Activated T-cell treated with anti-CD3 and anti-CD28 coated beads, Interleukin-2, amount 50 U/mL, for 24 hours (primary cell): ENCODE data around the gene EIF4G3.
"Not testable (repeated sequence)": the region's sequence is repeated elsewhere in the genome, so short reads cannot be mapped to it uniquely, and the experiment has no call there.

Source experiments
- DNase-seq: peaks from one replicate; pipeline ENCODE4 v3.0.0-alpha.2; 2020
- H3K27ac Mint-ChIP-seq: 2 replicates; pipeline ENCODE4 v1.8.0; 2020; ENCODE audit warnings: mild to moderate bottlenecking, mixed read lengths
- H3K27me3 Mint-ChIP-seq: 2 replicates; pipeline ENCODE4 v1.8.0; 2020; ENCODE audit warnings: mixed read lengths
- H3K36me3 Mint-ChIP-seq: 2 replicates; pipeline ENCODE4 v1.8.0; 2020; ENCODE audit warnings: low read depth, mixed read lengths
- H3K4me1 Mint-ChIP-seq: 2 replicates; pipeline ENCODE4 v1.8.0; 2020; ENCODE audit warnings: low read depth, mixed read lengths
- H3K4me3 Mint-ChIP-seq: 2 replicates; pipeline ENCODE4 v1.8.0; 2020; ENCODE audit warnings: mild to moderate bottlenecking, moderate library complexity, mixed read lengths
- H3K9me3 Mint-ChIP-seq: 2 replicates; pipeline ENCODE4 v1.8.0; 2020; ENCODE audit warnings: mixed read lengths

EIF4G3 gene

DNA sequence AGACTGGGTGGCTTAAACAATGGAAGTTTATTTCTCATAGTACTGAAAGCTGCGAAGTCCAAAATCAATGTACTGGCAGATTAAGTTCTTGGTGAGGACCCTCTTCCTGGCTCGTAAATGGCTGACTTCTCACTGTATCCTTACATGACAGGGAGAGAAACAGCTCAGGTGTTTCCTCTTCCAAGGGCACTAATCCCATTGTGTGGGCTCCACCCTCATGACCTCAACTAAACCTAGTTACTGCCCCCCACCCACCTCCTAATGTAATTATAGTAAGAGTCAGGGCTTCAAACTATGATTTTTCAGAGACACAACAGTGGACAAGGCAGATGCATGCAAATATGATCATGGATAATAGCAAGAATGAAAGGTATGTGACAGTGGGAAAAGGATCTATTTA lies 308.4 kb downstream of the EIF4G3 start:
- H3K36me3 Mint-ChIP-seq, result peaks cover 37% of the 10 kb centered on the region
- no peak overlapping the region for H3K4me3 Mint-ChIP-seq
- no peak for DNase-seq
- H3K27ac Mint-ChIP-seq, result no peak overlapping the region
- H3K9me3 Mint-ChIP-seq, result no peaks in the 10 kb centered on the region
- H3K4me1 Mint-ChIP-seq, result peaks cover 9% of the 10 kb centered on the region
- no peaks in the 10 kb centered on the region for H3K27me3 Mint-ChIP-seq

GRCh38 chr1:20867847-20868246 lies 308.9 kb downstream of the EIF4G3 start:
- H3K27ac Mint-ChIP-seq, result no peak overlapping the region
- H3K36me3 Mint-ChIP-seq, result peaks cover 37% of the 10 kb centered on the region
- no peaks in the 10 kb centered on the region for H3K9me3 Mint-ChIP-seq
- no peaks in the 10 kb centered on the region for H3K27me3 Mint-ChIP-seq
- peaks cover 9% of the 10 kb centered on the region for H3K4me1 Mint-ChIP-seq
- DNase-seq, result no peak
- H3K4me3 Mint-ChIP-seq, result no peak overlapping the region

- no peak for DNase-seq
- no peak overlapping the region for H3K27ac Mint-ChIP-seq
- H3K4me3 Mint-ChIP-seq, result no peak overlapping the region
- no peaks in the 10 kb centered on the region for H3K27me3 Mint-ChIP-seq
- peaks cover 41% of the 10 kb centered on the region for H3K36me3 Mint-ChIP-seq
- H3K4me1 Mint-ChIP-seq, result peaks cover 9% of the 10 kb centered on the region
- no peaks in the 10 kb centered on the region for H3K9me3 Mint-ChIP-seq
Observed at GRCh38 chr1:20867062-20867461, 309.6 kb downstream of the EIF4G3 start.

DNA sequence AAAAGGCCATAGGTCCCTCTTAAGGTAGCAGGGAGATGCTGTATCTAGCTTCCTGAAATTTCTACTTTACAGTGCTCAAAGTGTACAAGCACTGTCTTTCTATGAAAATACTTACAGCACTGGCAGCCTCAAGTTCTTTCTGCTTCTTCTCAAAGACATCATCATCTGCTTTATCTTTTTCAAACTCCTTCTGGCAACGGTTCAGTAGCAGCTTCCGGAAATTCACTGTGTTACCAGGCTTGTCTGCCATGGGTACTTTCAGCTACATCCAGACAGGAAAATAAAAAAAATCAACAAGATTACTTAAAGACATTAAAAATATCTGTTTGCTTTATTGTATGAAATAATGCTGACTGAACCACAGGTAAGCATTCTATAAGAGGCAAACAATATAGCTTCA lies 311.7 kb downstream of the EIF4G3 start:
- Mint-ChIP-seq H3K27ac (no peak overlapping the region), H3K4me1 (peaks cover 9% of the 10 kb centered on the region), H3K36me3 (peaks cover 60% of the 10 kb centered on the region), H3K9me3 (no peaks in the 10 kb centered on the region), H3K4me3 (no peak overlapping the region), H3K27me3 (no peaks in the 10 kb centered on the region)
- no peak for DNase-seq

GRCh38 chr1:20854529-20854928 lies 322.2 kb downstream of the EIF4G3 start:
- no peaks in the 10 kb centered on the region for H3K9me3 Mint-ChIP-seq
- H3K27me3 Mint-ChIP-seq, result no peaks in the 10 kb centered on the region
- peaks cover 79% of the 10 kb centered on the region for H3K36me3 Mint-ChIP-seq
- no peaks in the 10 kb centered on the region for H3K4me1 Mint-ChIP-seq
- no peak overlapping the region for H3K4me3 Mint-ChIP-seq
- H3K27ac Mint-ChIP-seq, result no peak overlapping the region
- DNase-seq, result no peak

GRCh38 chr1:20851791-20852190 lies 324.9 kb downstream of the EIF4G3 start:
- H3K27ac Mint-ChIP-seq, H3K4me1 Mint-ChIP-seq, H3K4me3 Mint-ChIP-seq, DNase-seq, H3K27me3 Mint-ChIP-seq, H3K9me3 Mint-ChIP-seq: not testable (repeated sequence)
- H3K36me3 Mint-ChIP-seq, result peaks cover 80% of the 10 kb centered on the region

- no peaks in the 10 kb centered on the region for H3K9me3 Mint-ChIP-seq
- DNase-seq, result no peak
- H3K36me3 Mint-ChIP-seq, result peaks cover 85% of the 10 kb centered on the region
- H3K27ac Mint-ChIP-seq, result no peak overlapping the region
- no peaks in the 10 kb centered on the region for H3K27me3 Mint-ChIP-seq
- no peaks in the 10 kb centered on the region for H3K4me1 Mint-ChIP-seq
- no peak overlapping the region for H3K4me3 Mint-ChIP-seq
Observed at GRCh38 chr1:20850021-20850420, 326.7 kb downstream of the EIF4G3 start.

DNA sequence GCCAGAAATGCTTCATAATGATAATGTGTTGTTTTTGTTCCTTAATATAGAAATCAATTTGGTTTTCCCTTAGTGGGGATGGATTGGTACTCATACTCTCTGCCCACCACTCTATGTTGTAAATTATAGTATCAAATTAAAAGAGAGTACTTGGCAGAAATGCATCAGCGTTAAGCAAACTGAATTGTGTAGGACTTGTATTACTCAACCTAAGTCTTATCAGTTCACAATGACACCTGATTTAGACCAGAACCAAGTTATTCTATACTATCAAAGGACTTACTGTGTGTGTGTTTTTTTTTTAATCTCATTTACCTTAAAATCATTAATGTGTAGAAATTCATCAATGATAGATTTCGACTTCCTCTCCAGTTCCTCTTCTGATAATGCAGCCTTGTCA lies 327.6 kb downstream of the EIF4G3 start:
- no peaks in the 10 kb centered on the region for H3K9me3 Mint-ChIP-seq
- peaks cover 87% of the 10 kb centered on the region for H3K36me3 Mint-ChIP-seq
- DNase-seq, result no peak
- H3K4me3 Mint-ChIP-seq, result no peak overlapping the region
- H3K27ac Mint-ChIP-seq, result no peak overlapping the region
- no peaks in the 10 kb centered on the region for H3K27me3 Mint-ChIP-seq
- no peaks in the 10 kb centered on the region for H3K4me1 Mint-ChIP-seq

DNA sequence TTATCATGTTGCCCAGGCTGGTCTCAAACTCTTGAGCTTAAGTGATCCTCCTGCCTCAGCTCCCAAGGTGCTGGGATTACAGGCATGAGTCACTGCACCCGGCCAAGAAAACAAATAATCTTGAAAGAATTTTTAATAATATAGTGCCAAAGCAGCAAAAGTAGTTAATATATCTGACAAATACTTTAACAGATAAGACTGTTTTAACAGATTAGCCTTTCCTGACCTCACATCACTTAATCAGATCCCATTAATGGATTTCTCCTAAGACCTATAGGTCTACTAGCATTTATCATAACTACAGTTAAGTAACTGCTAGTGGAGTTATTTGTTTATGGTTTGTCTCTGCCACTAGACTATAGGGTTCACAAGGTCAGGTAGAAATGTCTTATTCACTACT lies 328.5 kb downstream of the EIF4G3 start:
- H3K9me3 Mint-ChIP-seq, result no peaks in the 10 kb centered on the region
- no peaks in the 10 kb centered on the region for H3K4me1 Mint-ChIP-seq
- H3K27ac Mint-ChIP-seq, result no peak overlapping the region
- H3K27me3 Mint-ChIP-seq, result no peaks in the 10 kb centered on the region
- DNase-seq, result no peak
- no peak overlapping the region for H3K4me3 Mint-ChIP-seq
- H3K36me3 Mint-ChIP-seq, result peaks cover 82% of the 10 kb centered on the region

DNA sequence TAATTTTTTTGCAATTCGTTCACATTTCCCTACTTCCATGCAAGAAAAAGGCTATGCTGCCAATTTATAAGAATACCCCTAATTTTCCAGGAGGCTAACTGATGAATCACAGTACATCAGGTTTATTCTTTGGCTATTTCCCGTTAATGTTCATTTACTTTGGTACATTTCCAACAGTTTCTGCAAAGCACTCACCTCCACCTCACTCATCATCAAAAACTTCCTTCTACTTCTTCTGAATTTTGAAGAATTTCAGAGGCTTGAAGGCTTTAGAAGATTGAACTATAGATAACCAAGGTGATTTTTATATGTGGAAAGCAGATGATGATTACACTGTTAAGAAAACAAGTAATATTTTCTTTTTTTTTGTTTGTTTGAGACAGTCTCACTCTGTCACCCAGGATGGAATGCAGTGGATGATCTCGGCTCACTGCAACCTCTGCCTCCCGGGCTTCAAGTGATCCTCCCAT lies 329.1 kb downstream of the EIF4G3 start:
- H3K27me3 Mint-ChIP-seq, result no peaks in the 10 kb centered on the region
- no peak overlapping the region for H3K4me3 Mint-ChIP-seq
- no peaks in the 10 kb centered on the region for H3K4me1 Mint-ChIP-seq
- H3K27ac Mint-ChIP-seq, result no peak overlapping the region
- no peaks in the 10 kb centered on the region for H3K9me3 Mint-ChIP-seq
- no peak for DNase-seq
- peaks cover 80% of the 10 kb centered on the region for H3K36me3 Mint-ChIP-seq

DNA sequence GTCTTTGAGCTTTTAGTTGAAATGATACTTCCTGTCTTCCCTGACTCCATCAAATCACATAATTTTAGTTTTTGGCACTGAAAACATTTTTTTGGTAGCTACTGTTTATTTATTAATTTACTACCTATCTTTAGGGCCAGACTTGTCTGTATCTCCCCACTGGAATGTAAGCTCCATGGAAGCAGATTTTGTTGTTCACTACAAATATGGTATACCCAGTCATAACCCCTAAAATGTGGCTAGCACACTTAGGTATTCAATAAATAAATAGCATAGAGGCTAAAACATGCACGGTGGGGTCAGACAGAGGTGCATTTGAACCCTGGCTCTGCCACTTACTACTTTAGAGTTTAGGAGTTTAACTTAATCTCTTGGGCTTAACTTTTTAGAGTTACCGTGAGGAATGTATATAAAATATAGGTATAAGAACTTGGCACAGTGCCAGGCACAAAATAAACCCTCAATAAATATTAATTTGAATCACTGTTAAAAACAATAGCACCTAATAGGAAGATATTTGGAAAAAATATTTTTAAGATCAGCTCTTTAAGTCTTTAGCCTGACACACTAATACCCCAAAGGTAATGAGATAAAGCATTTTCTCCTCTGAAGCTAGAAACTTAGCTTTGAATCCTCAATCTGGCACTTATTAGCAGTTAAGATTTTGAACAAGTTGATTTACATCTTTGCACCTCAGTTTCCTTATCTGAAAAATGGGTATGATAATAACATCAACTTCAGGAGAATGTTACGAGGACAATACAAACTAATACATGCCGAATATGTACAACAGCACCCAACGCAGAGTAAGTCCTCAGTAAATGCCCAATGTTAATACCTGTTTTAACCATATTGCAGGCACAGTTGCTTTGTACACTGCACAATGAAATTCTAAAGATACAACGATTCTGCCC lies 330.0 kb downstream of the EIF4G3 start:
- H3K27ac Mint-ChIP-seq, result no peak overlapping the region
- no peak for DNase-seq
- H3K4me3 Mint-ChIP-seq, result no peak overlapping the region
- H3K9me3 Mint-ChIP-seq, result no peaks in the 10 kb centered on the region
- H3K4me1 Mint-ChIP-seq, result no peaks in the 10 kb centered on the region
- no peaks in the 10 kb centered on the region for H3K27me3 Mint-ChIP-seq
- peaks cover 74% of the 10 kb centered on the region for H3K36me3 Mint-ChIP-seq

DNA sequence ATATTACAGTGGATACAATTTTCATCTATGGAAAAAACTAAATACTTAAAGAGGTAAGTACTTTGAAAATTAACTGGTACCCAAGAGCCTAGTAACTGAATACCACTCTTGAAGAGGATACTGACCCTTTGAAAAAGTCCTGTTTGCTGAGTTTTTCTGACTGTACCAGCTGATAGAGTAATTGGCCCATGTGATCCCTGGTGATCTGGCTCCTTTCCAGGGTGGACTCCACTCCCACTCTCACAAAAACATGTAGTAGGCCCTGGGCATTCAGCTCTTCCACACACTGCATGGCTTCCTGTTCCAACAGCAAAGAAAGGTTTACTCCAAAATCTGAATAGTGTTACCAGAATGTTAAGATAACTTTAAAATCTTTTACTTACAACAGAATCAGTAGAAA lies 336.0 kb downstream of the EIF4G3 start:
- Mint-ChIP-seq H3K36me3 (peaks cover 61% of the 10 kb centered on the region), H3K27ac (no peak overlapping the region), H3K9me3 (no peaks in the 10 kb centered on the region), H3K4me3 (no peak overlapping the region), H3K27me3 (no peaks in the 10 kb centered on the region), H3K4me1 (no peaks in the 10 kb centered on the region)
- no peak for DNase-seq

GRCh38 chr1:20837554-20838192 lies 339.0 kb downstream of the EIF4G3 start:
- H3K27ac Mint-ChIP-seq, result no peak overlapping the region
- no peaks in the 10 kb centered on the region for H3K27me3 Mint-ChIP-seq
- H3K9me3 Mint-ChIP-seq, result no peaks in the 10 kb centered on the region
- no peak overlapping the region for H3K4me3 Mint-ChIP-seq
- DNase-seq, result no peak
- H3K4me1 Mint-ChIP-seq, result no peaks in the 10 kb centered on the region
- H3K36me3 Mint-ChIP-seq, result peaks cover 65% of the 10 kb centered on the region

GRCh38 chr1:20836230-20836629 lies 340.5 kb downstream of the EIF4G3 start:
- no peaks in the 10 kb centered on the region for H3K4me1 Mint-ChIP-seq
- peaks cover 61% of the 10 kb centered on the region for H3K36me3 Mint-ChIP-seq
- no peak overlapping the region for H3K27ac Mint-ChIP-seq
- no peaks in the 10 kb centered on the region for H3K9me3 Mint-ChIP-seq
- no peak for DNase-seq
- H3K27me3 Mint-ChIP-seq, result no peaks in the 10 kb centered on the region
- no peak overlapping the region for H3K4me3 Mint-ChIP-seq

- H3K36me3 Mint-ChIP-seq, result peaks cover 51% of the 10 kb centered on the region
- no peak for DNase-seq
- no peaks in the 10 kb centered on the region for H3K27me3 Mint-ChIP-seq
- H3K27ac Mint-ChIP-seq, result no peak overlapping the region
- no peaks in the 10 kb centered on the region for H3K9me3 Mint-ChIP-seq
- H3K4me1 Mint-ChIP-seq, result no peaks in the 10 kb centered on the region
- no peak overlapping the region for H3K4me3 Mint-ChIP-seq
Observed at GRCh38 chr1:20834780-20835179, 341.9 kb downstream of the EIF4G3 start.
